Measurements from ENCODE around the gene DHX34. TPM values are rescaled to one million over a fixed set of nuclear protein-coding genes. Genes with fewer than 3 reads are reported as not detected.

DHX34 gene
- total RNA-seq, 1 experiment from 2014 or later, result 38.2 TPM

GRCh38 chr19:47405197-47405550 lies 56.1 kb downstream of the DHX34 start:
- no peaks in the 10 kb centered on the region for H3K27me3 ChIP-seq (ENCODE audit: insufficient read depth, low read length)
- H2BK20ac ChIP-seq (ENCODE audit: low read depth, low read length, poor library complexity, severe bottlenecking), result no peak overlapping the region
- H4K8ac ChIP-seq (replicated peaks; ENCODE audit: insufficient read length, low read depth, low read length), result no peak overlapping the region
- no peak overlapping the region for H3K27ac ChIP-seq (ENCODE audit: insufficient read length, low read depth, low read length)
- Mint-ChIP-seq H3K9me3 (no peaks in the 10 kb centered on the region; a peak in 2 of 5 replicates), H3K27ac (no peak overlapping the region), H3K36me3 (ENCODE audit: insufficient read depth in 1 of 3, low read depth in 3 of 3) (peaks cover 5 to 17% (median 7%) of the 10 kb centered on the region in 3 experiments; a peak in 6 of 7 replicates), H3K4me1 (peaks cover 6 to 12% of the 10 kb centered on the region in 2 experiments), H3K27me3 (ENCODE audit: low read depth) (peaks cover 5% of the 10 kb centered on the region), H3K4me3 (no peak overlapping the region; a peak in 1 of 5 replicates)
- H2AFZ ChIP-seq (ENCODE audit: low read length), result no peak overlapping the region
- H3K9ac ChIP-seq (ENCODE audit: extremely low read depth, insufficient read length, low read length), result no peak overlapping the region
- H3K56ac ChIP-seq (ENCODE audit: insufficient read length, low read depth, low read length), result no peak overlapping the region
- no peak overlapping the region for H4K5ac ChIP-seq (ENCODE audit: insufficient read length, low read depth, low read length)
- H3K79me1 ChIP-seq (ENCODE audit: insufficient read depth, low read depth, low read length, poor library complexity, severe bottlenecking), result no peaks in the 10 kb centered on the region
- no peak overlapping the region for H3T11ph ChIP-seq (ENCODE audit: low read length)
- H2BK120ac ChIP-seq (ENCODE audit: low read depth, low read length, poor library complexity, severe bottlenecking), result no peak overlapping the region
- H2BK12ac ChIP-seq (ENCODE audit: insufficient read length, low read depth, low read length), result no peak overlapping the region
- no peak for TF ChIP-seq CTCF (conservative IDR thresholded peaks at IDR 0.05)
- H4K20me1 ChIP-seq (ENCODE audit: control insufficient read depth, insufficient read depth, insufficient read length), result no peaks in the 10 kb centered on the region
- no peak overlapping the region for H2BK5ac ChIP-seq (ENCODE audit: insufficient read length, low read length)
- no peak overlapping the region for H3K14ac ChIP-seq (ENCODE audit: insufficient read depth, low read length)
- H3K4me1 ChIP-seq (ENCODE audit: insufficient read depth, low read length), result no peaks in the 10 kb centered on the region; the same call in 1 of the 2 replicates
- DNase-seq, result no peak
- no peak overlapping the region for H2AK5ac ChIP-seq (ENCODE audit: insufficient read length, low read length)
- H3K23me2 ChIP-seq (ENCODE audit: insufficient read length, low read depth, low read length, poor library complexity, severe bottlenecking), result peaks cover 4% of the 10 kb centered on the region
- H3K18ac ChIP-seq (ENCODE audit: insufficient read length, low read depth, low read length), result no peak overlapping the region
- no peak overlapping the region for H3K4ac ChIP-seq (ENCODE audit: low read depth, low read length)
- H3K23ac ChIP-seq (ENCODE audit: insufficient read length, low read depth, low read length), result no peak overlapping the region
- H3K79me2 ChIP-seq (ENCODE audit: insufficient read depth, low read length), result no peaks in the 10 kb centered on the region
- H3K9me3 ChIP-seq (ENCODE audit: control insufficient read depth, low read depth, low read length), result no peaks in the 10 kb centered on the region
- H2BK15ac ChIP-seq (ENCODE audit: low read depth, low read length), result no peak overlapping the region
- no peak overlapping the region for H4K91ac ChIP-seq (ENCODE audit: insufficient read length, low read depth, low read length)
- H3K4me2 ChIP-seq (ENCODE audit: insufficient read depth, insufficient read length, low read length), result no peak overlapping the region
- WGBS (ENCODE audit: extremely low coverage, insufficient read length, low lambda C conversion rate), result no CpG with 5 or more reads among the region's 4 CpGs
